Retinal pigment epithelial cell (primary cell): ENCODE measurements around the gene TMEM156.

ENCODE experiments used
- DNase-seq: peaks from one replicate; pipeline ENCODE4 v3.0.0-alpha.2; 2010; ENCODE audit warnings: low read depth
- H3K4me3 ChIP-seq: 2 replicates; pipeline ENCODE4 v1.5.1; 2011; ENCODE audit warnings: mild to moderate bottlenecking, low read length, control low read depth, moderate library complexity
- TF ChIP-seq, protein P1 (sequence below): conservative IDR thresholded peaks from 2 replicates; pipeline ENCODE4 v1.5.1; 2011; ENCODE audit warnings: low read depth, low read length, control low read depth, inconsistent platforms

Gene TMEM156

GRCh38 chr4:39032218-39033085 lies at the start of gene TMEM156:
Gene TMEM156, minus strand, starts transcription at chr4:39032409. Its CDS starts 96 bp downstream, at chr4:39032313.
- TF ChIP-seq, protein P1, sequence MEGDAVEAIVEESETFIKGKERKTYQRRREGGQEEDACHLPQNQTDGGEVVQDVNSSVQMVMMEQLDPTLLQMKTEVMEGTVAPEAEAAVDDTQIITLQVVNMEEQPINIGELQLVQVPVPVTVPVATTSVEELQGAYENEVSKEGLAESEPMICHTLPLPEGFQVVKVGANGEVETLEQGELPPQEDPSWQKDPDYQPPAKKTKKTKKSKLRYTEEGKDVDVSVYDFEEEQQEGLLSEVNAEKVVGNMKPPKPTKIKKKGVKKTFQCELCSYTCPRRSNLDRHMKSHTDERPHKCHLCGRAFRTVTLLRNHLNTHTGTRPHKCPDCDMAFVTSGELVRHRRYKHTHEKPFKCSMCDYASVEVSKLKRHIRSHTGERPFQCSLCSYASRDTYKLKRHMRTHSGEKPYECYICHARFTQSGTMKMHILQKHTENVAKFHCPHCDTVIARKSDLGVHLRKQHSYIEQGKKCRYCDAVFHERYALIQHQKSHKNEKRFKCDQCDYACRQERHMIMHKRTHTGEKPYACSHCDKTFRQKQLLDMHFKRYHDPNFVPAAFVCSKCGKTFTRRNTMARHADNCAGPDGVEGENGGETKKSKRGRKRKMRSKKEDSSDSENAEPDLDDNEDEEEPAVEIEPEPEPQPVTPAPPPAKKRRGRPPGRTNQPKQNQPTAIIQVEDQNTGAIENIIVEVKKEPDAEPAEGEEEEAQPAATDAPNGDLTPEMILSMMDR, result no peak
- no peak for DNase-seq
- no peak within 1 kb of the TSS for H3K4me3 ChIP-seq

- DNase-seq, result no peak
- H3K4me3 ChIP-seq, result no peak overlapping the region
- TF ChIP-seq, protein P1, result no peak
Measured at GRCh38 chr4:39078829-39079228, 46.6 kb upstream of the TMEM156 start.

DNA sequence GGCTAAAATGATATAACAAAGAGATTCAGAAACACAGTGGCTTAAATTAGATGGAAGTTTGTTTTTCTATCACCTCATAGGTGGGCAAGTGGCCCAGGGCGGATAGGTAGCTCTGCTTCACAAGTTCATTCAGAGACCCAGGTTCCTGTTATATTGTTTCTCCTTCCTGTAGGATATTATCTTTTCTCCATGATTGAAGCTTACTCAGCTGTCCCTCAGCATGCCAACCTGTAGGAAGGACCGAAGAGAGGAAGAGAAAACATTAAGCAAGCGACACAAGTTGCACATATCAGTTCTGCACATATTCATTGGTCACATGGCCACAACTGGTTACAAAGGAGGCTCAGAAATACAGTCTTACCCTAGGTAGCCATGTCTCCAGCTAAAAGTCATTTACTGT lies 36.7 kb upstream of the TMEM156 start:
- H3K4me3 ChIP-seq, result no peak overlapping the region
- no peak for DNase-seq
- TF ChIP-seq, protein P1, result no peak

DNA sequence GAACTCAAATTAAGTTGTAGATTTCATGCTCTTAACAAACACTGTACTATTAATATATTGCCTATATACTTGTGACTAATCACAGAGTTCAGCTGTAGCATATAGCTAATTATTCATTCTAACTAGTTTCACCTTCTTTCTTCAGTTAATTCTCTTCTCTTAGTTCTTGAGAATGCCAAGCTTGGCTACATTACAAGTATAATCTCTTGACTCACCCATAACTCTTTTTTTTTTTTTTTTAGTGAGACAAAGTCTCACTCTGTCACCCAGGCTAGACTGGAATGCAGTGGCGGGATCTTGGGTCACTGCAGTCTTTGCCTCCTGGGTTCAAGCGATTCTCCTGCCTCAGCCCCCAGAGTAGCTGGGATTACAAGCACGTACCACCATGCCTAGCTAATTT lies 35.2 kb upstream of the TMEM156 start:
- TF ChIP-seq, protein P1, result no peak
- peak; percentile 58 for DNase-seq
- no peak overlapping the region for H3K4me3 ChIP-seq

GRCh38 chr4:39067031-39067430 lies 34.8 kb upstream of the TMEM156 start:
- H3K4me3 ChIP-seq, result no peak overlapping the region
- TF ChIP-seq, protein P1, result no peak
- no peak for DNase-seq

GRCh38 chr4:39066371-39066770 lies 34.2 kb upstream of the TMEM156 start:
- TF ChIP-seq, protein P1, result no peak
- DNase-seq, result no peak
- H3K4me3 ChIP-seq, result no peak overlapping the region

- DNase-seq, result no peak
- no peak overlapping the region for H3K4me3 ChIP-seq
- TF ChIP-seq, protein P1, result no peak
Measured at GRCh38 chr4:39063430-39063829, 31.2 kb upstream of the TMEM156 start.
